GM19438 (cell line): ENCODE measurements around the gene ISM1.

Experiments used
- ATAC-seq: cut with Tn5 transposase; IDR thresholded peaks from one replicate; pipeline ENCODE4 v1.9.1; 2021; ENCODE audit warnings: low read depth; ENCODE audit not compliant: unreplicated experiment

The ISM1 gene

DNA sequence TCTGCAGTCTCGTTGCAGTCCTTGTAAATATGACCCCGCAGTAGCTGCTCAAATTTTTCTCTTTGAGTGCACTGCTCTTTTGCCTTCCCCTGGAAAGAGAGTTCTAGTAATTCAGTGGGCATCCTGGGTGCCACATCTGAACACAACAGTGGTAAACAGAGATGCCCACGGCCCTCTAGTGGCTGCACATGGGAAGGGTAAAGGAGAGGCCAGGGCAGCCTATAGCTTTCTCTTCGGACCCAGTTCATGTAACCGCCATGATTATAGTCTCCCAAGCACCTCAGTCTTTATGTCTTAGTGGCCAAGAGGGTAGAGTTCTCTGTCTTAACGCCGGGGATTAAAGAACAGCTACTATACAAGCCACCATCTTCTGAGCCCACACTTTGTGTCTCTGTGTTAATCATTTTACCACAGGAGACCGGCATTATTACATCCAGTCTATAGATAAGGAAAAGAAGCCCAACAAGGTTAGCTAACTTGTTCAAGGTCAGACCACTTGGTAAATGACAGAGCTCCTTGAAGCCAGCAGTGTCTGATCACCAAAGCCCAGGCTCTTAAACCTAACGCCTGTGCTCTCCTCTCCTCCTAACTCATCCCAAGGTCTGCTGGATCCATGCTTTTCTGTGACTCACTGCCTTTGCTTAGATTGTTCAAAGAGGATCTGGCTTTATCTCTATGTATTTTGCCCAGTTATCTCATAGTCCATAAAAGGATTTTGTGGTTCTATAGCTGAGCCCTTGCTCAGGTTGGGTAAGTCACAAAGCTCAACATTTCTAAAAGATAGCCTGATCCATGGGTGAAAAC is 81.8 kb downstream of the ISM1 start:
- ATAC-seq = peak; percentile 83

DNA sequence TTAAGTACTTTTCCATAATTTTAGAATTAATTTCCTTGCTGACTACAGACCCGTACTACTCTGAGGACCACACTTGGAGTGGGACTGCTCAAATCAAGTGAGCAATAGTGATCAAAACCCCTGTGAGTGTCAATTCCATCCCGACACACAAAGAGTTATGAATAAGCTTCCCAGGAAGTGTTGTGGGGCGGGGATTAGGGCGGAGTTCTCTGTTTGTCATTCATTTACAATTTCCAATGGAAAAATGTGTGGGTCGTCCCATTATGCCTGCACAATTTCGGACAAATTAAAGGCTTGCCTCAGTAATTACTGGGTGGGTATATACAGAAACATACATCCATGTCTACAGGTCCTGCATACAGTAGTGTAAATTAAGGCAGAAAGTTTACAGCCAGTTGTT is 84.2 kb downstream of the ISM1 start:
- no peak for ATAC-seq

DNA sequence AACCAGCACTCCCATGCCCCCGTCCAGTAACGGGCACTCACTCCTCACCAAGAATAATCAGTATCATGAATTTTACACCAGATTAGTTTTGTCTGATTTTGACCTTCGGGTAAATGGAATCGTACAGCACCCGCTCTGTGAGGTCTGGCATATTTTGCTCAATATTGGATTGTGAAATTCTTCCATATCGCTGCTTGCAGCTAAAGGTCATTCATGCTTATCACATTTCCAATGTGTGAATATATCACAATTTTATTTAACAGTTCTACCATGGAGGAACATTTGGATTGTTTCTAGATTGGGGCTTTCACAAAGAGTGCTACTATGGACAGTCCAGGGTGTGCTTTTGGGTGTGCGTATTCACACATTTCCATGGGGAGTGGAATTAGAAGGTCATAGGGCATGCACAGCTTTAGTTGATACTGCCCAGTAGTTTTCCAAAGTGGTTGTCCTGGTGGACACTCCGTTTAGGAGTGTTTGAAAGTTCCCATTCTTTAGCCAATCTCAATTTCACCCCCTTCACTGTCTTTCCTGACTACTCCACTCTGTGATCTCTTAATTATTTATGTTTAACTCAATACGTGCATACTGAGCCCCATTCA is 86.6 kb downstream of the ISM1 start:
- no peak for ATAC-seq

DNA sequence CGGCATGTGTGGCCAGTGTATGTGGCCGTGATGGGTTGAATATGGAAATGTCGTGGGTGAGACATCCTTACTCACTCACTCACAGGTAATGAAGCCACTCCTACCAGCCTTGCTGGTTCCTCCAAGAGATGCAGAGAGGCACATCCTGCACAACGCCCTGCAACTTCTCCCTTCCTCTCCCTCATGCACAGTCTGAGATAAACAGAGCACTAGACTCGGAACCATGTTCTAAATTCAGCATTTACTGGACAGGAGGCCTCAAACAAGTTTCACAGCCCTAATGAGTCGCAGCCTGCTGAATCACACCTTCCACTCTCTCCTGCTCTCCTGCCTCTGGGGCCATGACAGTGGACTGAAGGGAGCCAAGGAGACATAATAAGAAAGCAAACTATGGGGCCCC is 91.2 kb downstream of the ISM1 start:
- no peak for ATAC-seq

DNA sequence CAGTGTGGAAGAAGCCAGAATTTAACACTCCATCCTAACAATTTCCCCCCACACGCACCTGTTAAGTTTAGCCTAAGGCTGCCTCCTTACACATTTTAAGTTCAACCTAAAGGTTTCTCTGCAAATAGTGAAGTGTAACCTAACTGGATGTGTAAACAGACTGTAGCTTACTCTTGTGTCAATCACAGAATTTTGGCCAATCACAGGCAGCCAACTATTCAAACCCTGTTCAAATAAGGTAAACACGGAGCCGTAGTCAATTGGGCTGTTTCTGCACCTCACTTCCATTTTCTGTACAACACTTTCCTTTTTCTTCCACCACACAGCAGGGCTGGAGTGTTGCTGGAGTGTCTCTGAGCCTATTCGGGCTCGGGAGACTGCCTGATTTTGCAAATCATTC is 92.1 kb downstream of the ISM1 start:
- no peak for ATAC-seq

DNA sequence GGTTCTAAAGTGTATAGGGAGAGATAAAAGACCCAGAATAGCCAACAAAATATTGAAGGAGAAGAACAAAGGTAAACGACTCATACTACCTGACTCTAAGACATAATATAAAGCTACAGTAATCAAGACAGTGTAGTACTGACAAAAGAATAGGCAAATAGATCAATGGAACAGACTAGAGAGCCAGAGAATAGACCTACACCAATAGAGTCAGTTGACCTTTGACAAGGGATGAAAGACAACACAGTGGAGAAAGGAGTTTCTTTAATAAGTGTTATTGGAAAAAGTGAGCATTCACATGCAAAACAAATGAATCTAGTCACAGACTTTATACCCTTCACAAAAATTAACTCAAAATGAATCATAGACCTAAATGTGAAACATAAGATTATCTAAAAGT is 96.4 kb downstream of the ISM1 start:
- no peak for ATAC-seq

DNA sequence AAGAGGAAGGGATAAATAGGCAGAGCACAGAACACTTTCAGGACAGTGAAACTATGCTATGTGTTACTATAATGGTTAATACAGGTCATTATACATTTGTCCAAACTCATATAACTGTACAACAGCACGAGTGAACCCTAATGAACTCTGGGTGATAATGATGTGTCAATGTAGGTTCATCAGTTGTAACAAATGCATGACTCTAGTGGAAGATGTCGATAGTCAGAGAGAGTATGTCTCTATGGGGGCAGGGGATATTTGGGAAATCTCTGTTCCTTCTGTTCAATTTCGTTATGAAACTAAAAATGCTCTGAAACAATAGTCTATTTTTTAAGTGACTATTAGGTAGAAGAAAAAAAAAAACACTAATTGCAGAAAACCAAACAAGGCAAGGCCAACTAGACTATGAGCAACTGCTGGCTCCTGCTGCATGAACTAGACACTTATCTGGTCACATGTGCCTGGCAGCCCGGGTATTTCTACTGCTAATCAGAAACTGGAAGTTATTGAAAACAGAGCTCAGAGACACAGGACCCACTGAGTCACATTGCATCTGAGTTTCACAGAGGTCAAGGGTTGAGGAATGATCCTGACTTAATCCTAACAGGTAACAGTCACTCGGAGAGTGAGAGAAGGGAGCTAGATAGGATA is 97.9 kb downstream of the ISM1 start:
- no peak for ATAC-seq

DNA sequence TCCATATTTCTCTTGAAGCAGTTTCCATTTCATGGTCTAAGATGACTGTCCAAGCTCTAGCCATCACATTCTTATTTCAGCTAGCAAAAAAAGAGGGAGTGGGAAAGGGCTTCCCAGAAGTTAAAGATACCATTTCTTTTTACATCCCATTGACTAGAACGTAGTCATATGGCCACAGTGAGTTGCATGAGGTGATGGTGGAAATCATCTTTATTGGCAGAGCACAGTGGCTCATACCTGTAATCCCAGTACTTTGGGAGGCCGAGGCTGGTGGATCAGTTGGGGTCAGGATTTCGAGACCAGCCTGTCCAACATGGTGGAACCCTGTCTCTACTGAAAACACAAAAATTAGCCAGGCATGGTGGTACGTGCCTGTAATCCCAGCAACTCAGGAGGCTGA is 99.6 kb downstream of the ISM1 start:
- no peak for ATAC-seq

DNA sequence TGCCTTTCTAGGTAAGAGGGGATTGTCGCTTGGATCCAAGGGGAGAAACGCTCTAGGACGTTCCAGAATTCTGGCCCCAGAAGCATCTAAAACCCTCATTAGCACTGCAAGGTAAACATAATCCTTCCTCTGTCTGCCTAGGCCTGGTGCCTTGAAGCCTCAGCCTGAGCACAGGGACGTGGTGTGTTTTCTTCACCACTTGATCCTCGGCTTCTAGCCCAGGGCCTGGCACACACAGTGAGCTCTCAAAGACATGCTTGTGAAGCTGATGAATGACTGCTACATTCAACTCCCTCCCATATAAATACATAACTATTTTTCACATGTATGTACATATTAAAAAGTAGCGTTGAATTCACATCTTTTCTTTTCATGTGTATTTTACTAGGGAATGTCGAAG is 100.3 kb downstream of the ISM1 start:
- no peak for ATAC-seq

DNA sequence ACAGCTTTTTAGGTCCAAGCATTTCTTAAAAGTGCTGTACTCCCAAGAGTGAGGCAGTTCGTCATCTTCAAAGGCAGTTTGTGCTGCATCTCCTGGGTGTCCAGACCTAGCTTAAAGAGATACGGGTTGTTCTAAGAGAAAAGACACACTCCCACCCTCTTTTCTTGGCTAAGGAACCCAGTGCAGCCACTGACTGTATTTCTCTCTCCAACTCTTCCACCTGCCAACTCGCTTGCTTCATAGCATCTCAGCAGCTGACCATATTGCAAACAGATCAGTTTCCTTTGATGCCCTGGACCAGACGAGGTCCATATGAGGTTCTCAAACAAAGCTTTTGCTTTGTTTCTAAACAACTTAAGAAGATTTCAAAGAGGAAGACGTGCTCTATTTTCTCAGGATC is 101.1 kb downstream of the ISM1 start:
- no peak for ATAC-seq

DNA sequence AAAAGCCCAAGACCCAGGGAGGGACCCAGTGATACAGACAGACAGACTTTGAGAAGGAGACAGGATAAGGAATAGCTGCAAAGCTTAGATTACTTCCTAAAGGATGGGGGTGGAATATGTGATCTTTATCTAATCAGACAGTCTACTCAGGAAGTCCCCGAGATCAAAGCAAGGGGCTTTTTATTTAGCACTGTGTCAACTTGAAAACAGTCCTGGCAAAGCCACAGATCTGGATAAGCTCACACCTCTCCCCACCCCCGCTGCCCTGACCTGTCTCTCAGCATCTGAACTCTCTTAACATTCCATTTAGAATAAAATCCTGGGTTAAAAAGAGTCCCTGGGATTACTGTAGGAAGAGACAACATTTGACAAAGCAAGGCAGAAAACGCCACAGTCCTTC is 101.5 kb downstream of the ISM1 start:
- ATAC-seq = no peak

DNA sequence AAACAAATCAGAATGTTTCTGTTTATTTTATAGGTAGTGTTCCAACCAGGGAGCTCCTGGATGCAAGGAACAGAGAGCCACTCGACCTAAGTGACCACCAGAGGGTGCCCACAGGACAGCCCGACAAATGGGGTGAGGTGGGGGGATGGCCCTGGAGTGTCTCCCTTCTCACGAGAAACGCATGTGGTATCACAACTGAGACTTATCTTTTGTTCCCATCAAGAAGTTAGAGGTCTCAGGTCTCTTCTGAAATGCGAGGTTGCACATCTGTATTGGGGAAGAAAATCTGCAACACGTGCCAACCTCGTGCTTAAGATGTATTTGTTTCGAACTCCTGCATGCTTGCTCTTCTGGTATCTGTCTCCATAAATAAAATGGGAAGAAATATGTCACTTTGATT is 104.0 kb downstream of the ISM1 start:
- ATAC-seq = no peak

DNA sequence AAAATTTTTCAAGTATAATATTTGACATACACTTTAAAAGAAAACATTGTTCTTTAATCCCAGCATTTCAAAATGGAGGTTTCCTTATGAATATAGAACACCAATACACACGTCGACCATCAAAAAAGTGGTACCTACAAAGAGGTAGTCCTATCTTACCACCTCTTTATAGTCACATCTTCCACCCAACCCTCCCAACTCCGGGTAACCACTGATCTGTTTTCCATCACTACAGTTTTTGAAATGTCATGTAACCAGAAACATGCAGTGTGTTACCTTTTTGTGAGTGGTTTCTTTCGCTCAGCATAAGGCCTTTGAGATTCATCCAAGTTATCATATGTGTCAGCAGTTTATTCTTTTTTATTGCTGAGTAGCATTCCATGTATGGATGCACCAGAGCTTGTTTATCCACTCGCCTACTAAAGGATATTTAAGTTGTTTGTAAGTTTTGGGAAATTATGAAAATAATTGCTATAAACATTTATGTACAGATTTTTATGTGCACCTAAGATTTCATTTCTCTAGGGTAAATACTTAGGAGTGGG is 104.8 kb downstream of the ISM1 start:
- ATAC-seq = no peak

DNA sequence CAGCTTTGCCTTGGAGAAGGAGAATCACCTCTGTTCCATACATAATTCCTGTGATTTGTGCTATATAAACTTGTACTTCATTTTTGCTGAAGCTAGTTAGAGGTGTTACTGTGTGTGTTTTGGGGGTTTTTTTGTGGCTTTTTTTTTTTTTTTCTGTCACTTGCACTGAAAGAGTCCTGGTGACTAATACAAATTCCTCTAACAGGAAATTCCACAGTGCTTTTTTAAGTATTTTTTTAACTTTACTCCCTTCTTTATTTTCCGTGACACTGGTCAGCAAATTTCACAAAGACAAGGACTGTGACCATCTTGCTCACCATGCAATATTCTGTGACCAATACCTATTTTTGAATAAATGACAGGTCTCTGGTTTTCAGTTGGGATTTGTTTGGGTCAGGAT is 110.5 kb downstream of the ISM1 start:
- ATAC-seq = no peak

DNA sequence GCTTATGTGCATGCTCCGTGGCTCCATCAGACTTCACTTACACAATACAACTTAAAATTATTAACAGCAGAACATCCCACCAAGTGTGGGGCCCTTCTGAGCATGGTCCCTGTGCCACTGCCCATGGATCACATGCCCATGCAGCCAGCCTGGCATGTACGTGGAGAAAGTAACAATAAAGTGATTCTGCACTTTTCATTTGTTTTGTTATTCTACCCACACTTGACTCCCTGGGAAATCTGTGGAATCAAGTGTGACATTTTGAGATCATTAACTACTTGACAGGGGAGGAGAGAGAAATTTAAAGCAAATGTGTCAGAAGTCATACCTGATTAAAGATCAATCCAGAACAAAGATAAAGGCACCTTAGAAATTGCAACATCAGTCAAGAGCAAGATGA is 112.0 kb downstream of the ISM1 start:
- ATAC-seq = no peak

DNA sequence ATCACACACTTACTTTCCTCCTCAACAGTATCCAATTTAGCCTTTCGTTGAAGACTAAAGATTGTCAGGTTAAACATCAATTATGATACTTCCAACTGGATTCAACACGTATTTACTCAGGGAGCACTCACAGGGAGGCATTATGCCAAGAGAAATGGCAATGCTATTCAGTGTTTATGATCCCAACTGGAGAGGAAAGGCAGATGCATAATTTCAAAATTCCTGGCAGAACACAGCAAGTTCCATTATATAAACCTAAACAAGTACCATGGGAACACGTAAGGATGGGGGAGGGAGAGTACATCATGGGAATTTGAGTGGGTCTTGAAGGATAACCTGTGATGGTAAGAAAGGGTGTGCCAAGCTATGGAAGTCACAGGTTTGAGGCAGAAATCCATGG is 112.7 kb downstream of the ISM1 start:
- no peak for ATAC-seq

DNA sequence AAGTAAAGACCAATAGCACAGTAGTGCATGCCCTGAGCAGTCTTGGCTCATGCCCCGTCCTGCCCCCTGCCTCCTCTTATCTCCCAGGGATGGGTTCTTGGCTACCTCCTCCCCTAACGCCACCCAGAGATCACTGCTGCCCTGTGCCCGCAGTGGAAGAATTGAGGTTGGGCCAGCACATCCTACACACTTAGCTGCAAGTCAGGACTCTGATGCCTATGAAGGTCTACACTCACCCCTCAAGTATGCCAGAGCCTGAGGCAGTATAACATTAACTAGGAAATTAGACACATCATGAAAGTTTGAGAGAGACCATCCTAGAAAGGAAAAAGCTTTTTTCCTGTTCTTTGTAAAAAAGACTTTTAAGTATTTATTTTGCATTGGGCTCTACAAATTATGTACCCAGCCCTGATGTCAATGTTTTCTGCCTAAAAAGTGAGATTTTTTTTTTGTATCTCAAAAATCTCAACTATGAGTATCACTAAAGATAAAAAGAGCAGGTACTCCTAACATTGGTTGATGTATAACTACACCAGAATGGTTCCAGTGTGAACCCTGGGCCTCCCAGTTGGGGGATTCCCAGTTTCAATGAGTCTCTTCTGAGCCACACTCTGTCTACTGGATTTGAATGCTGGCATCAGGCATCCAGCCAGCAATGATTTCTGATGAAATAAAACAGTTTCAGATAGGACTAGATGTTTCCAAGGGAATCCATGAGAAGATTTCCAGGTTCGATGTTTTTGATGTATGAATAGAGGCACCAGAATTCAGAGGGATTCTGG is 115.4 kb downstream of the ISM1 start:
- ATAC-seq = peak; percentile 75

DNA sequence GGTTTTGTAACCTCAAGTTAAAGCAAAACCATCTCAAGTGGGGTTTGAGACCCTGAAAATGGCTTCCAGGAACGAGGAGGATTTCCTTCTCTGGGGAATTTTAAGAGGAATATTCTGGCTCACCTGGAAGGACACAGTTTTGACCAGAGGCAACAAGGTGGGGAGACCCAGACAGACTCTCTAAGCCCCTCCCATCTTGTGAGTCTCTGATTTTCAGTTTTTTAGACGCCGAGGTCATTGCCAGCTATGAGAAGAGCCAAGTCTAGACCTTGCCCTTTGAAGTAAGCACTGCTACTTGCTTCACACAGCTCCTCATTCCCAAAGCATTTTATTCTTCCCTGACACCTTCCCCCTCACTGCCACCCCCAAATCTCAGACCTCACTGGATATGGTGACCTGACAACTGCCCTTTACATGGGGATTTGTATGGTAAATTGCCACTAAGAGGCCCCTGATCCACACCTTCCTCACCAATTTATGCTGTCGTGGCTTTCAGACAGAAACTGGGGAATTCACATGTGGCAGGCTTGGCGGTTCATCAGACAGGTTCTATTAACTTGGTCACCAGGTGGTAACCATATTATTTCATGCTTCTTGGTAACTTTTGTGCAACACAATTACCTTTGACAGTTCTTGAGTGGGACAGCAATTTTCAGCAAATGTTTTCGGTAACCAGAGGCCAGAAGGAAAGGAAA is 116.2 kb downstream of the ISM1 start:
- no peak for ATAC-seq

DNA sequence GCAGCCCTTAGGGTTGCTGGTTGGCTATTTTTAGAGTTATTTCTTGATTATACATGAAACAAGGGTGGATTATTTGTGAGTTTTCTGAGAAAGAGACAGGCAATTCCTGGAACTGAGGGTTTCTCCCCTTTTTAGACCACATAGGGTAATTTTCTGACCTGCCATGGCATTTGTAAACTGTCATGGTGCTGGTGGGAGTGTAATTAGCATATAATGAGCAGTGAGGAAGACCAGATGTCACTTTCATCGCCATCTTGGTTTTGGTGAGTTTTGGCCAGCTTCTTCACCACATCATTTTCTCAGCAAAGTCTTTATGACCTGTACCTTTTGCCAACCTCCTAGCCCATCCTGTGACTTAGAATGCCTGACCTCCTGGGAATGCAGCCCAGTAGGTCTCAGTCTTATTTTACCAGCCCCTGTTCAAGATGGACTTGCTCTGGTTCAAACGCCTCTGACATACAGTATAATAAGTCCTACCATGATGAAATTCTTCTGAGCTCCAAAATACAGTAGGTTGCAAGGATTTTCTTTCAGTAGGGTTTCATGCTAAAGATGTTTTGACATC is 117.1 kb downstream of the ISM1 start:
- ATAC-seq = no peak

DNA sequence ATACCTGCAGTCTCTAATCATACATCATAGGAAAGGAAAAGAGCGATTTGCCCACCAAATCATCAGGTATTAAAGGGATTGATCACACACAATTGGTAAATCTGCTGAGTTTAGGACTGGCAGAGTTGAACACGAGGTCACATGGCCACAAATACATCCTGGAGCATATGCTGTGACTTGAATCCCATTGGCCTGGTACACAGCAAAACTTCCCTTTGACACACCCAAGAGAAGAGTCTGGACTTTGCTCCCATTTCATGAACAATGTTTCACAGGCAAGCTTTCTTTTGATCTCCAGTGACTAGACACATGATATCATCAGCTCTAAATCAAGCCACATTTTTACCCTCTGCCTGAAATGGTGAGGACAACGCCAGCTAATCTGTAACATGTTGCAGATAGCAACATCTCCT is 117.9 kb downstream of the ISM1 start:
- no peak for ATAC-seq
